Fibroblast of villous mesenchyme (primary cell): ENCODE data around the gene TRIM24. TPM values are rescaled to one million over a fixed set of nuclear protein-coding genes. Genes with fewer than 3 reads are reported as not detected.

Experiments
- DNase-seq: peaks from one replicate; pipeline ENCODE4 v3.0.0-alpha.2; 2010; ENCODE audit warnings: low read depth
- H3K4me3 ChIP-seq: 2 replicates; pipeline ENCODE4 v1.5.1; 2011; ENCODE audit warnings: low read depth, mild to moderate bottlenecking, low read length
- total RNA-seq: library from RNA; depleted of rRNA; stranded (reverse); fragments of >200 nt; gene quantifications from 2 replicates; pipeline ENCODE4 v1.2.3, GENCODE V29; 2012
- TF ChIP-seq, protein P1 (sequence below): IDR thresholded peaks from 2 replicates; pipeline ENCODE4 v1.5.1; 2012; ENCODE audit warnings: low read depth, mild to moderate bottlenecking, low read length; ENCODE audit not compliant: insufficient read depth

The TRIM24 gene
- total RNA-seq, 1 donor: 10.4 TPM

DNA sequence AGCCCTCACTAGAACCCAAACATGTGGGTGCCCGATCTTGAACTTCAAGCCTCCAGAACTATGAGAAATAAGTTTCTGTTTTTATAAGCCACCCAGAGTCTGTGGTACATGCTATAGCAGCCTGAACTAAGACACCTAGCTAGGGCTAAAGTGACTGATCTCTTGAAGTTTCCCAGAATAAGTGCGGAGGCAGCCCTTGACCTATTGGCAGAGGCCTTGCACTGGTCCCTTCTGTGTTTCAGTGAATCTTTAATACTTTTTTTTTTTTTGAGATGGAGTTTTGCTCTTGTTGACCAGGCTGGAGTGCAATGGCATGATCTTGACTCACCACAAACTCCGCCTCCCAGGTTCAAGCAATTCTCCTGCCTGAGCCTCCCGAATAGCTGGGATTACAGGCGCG, 156.0 kb downstream of the TRIM24 start:
- TF ChIP-seq, protein P1, sequence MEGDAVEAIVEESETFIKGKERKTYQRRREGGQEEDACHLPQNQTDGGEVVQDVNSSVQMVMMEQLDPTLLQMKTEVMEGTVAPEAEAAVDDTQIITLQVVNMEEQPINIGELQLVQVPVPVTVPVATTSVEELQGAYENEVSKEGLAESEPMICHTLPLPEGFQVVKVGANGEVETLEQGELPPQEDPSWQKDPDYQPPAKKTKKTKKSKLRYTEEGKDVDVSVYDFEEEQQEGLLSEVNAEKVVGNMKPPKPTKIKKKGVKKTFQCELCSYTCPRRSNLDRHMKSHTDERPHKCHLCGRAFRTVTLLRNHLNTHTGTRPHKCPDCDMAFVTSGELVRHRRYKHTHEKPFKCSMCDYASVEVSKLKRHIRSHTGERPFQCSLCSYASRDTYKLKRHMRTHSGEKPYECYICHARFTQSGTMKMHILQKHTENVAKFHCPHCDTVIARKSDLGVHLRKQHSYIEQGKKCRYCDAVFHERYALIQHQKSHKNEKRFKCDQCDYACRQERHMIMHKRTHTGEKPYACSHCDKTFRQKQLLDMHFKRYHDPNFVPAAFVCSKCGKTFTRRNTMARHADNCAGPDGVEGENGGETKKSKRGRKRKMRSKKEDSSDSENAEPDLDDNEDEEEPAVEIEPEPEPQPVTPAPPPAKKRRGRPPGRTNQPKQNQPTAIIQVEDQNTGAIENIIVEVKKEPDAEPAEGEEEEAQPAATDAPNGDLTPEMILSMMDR: no peak
- H3K4me3 ChIP-seq: no peak overlapping the region
- DNase-seq: no peak

DNA sequence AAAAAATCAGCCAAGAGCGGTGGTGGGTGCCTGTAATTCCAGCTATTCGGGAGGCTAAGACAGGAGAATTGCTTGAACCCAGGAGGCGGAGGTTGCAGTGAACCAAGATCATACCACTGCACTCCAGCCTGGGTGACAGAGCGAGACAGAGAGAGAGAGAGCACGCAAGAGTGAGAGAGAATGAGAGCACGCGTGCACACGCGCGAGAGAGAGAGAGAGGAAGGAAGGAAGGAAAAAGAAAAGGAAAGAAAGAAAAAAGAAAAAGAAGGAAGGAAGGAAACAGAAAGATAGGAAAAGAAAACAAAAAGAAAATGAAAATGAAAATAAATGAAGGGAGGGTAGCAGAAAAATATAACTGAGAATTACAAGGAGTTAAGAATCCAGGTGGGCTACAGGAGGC, 158.4 kb downstream of the TRIM24 start:
- TF ChIP-seq, protein P1: no peak
- H3K4me3 ChIP-seq: no peak overlapping the region
- DNase-seq: no peak

DNA sequence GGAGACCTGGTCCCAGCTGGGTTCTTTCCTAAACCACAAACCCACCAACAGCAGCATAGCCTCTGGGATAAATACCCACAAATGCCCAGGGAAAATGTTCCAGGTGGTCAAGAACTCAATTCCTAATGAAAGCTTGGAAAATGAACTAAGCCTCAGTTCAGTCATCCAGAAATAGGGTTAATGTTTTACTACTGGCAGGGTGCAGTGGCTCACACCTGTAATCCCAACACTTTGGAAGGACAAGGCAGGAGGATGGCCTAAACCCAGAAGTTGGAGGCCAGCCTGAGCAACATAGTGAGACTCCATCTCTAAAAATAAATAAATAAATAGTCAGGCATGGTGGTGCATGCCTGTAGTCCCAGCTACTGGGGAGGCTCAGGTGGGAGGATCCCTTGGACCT, 158.9 kb downstream of the TRIM24 start:
- H3K4me3 ChIP-seq: no peak overlapping the region
- no peak for DNase-seq
- TF ChIP-seq, protein P1: no peak

DNA sequence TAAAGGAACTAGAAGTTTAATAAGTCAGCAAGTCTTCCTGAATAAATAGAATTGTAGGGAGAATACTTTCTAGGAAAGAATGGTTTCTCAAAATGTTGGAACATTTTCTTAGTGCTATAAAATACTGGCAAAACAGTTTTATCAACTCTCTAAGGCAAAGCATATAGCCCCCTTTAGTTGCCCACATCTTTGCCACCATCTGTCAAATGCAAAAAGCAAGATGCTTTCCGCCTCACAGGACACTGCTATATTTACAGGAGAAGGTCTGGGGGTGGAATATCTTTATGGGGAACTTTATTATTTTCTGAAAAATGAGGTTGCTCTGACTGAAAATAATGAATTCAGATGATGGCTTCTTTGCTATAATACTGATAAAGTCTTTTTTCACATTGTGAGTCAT, 162.8 kb downstream of the TRIM24 start:
- no peak for DNase-seq
- TF ChIP-seq, protein P1: no peak
- no peak overlapping the region for H3K4me3 ChIP-seq

DNA sequence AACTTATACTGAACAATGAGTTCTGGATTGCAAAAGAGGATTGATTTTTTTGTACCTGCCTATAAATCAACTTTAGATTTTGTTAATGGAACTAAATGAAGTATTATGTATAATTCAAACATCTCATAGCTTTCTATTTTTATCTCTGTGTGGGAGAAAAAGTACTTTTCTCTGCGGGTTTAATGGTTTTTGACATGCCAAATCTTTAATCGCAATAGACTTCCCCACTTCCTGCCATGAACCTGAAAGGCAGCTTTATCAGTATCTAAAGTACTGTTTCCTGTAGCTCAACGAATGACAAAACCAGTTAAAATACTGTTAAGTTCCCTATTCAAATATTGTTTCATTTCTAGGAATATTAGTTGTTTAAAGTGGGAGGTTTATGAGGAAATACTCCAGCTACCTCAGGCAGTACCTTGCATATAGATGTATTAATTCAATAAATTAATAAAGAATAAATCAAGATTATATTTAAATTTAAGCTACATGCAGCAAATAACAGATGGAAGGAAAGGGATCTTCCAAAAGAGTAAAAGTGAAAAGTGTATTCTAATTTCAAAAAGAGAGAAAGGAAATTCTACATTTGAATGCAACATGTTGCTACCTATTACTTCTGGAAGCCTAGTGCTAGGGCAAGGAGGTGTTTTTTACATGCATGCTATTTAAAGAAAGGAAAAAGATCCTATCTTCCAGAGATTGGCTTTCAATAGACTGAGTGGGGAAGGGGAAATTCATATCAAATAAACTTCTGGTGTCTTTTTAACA, 165.2 kb downstream of the TRIM24 start:
- no peak for DNase-seq
- TF ChIP-seq, protein P1: no peak
- H3K4me3 ChIP-seq: no peak overlapping the region

DNA sequence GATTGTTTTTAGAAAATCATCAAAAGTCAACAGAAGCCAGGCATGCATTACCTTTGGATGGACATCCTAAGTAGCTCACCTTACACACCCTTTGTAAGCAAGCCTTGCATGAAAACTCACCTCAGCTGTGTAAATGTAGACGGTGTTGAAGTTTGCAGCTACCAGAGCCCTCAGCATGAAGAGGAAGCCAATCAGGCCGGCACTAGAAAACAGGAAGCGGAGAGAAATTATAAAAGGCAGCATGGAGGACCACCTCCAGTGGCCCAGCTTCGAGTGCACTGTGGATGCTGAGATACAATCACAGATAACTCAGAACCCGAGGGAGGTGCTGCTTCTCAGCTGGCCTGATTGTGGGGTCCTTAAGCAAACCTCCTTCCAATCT, 165.8 kb downstream of the TRIM24 start:
- DNase-seq: no peak
- no peak overlapping the region for H3K4me3 ChIP-seq
- TF ChIP-seq, protein P1: no peak

DNA sequence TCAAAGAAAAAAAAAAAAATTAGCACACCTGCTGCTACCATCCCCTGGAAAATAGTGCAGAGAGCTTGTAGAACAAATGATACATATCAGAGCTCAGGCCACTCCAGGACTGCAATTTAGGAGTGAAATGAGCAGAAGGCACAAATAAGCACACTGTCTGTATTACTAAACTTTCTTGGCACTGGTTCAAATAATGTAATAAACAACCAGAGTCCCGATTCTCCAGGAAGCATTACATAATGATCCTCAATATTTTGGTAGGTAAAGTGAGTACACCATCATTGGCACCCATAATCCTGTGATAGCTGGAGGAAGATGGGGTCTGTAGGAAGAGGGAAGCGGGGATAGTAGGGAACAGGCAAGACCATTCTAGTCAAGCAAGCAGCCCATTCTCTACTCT, 166.8 kb downstream of the TRIM24 start:
- H3K4me3 ChIP-seq: no peak overlapping the region
- TF ChIP-seq, protein P1: no peak
- DNase-seq: no peak
